ENCODE data around the gene MAP2K4. TPM values are rescaled to one million over a fixed set of nuclear protein-coding genes. Genes with fewer than 3 reads are reported as not detected.

Gene MAP2K4
- total RNA-seq, 1 donor from 2014 or later: 36.5 TPM

- no peaks in the 10 kb centered on the region for H3K27me3 ChIP-seq
- no peaks in the 10 kb centered on the region for H3K36me3 ChIP-seq
- DNase-seq (no peak), ATAC-seq (no peak)
- no peaks in the 10 kb centered on the region for H3K9me3 ChIP-seq
- intact Hi-C loops (cut with DNase I): no loop called here
- H3K4me3 ChIP-seq: no peak overlapping the region
- H3K27ac ChIP-seq: no peak overlapping the region
- peaks cover 27% of the 10 kb centered on the region for H3K4me1 ChIP-seq
- TF ChIP-seq CTCF (IDR thresholded peaks at IDR 0.05): no peak
These were observed 1.6 kb downstream of the MAP2K4 start for GRCh38 chr17:12022310-12022709.

- DNase-seq (no peak), ATAC-seq (no peak)
- Histone ChIP-seq H3K27ac (no peak overlapping the region), H3K9me3 (no peaks in the 10 kb centered on the region), H3K36me3 (no peaks in the 10 kb centered on the region), H3K4me3 (no peak overlapping the region), H3K4me1 (peaks cover 27% of the 10 kb centered on the region), H3K27me3 (no peaks in the 10 kb centered on the region)
- intact Hi-C loops (cut with DNase I): no loop called here
- no peak for TF ChIP-seq CTCF (IDR thresholded peaks at IDR 0.05)
These were observed 3.6 kb downstream of the MAP2K4 start for GRCh38 chr17:12024327-12024726.

GRCh38 chr17:12027658-12028057 lies 7.0 kb downstream of the MAP2K4 start:
- Histone ChIP-seq H3K27me3 (no peaks in the 10 kb centered on the region), H3K4me1 (peaks cover 11% of the 10 kb centered on the region), H3K36me3 (no peaks in the 10 kb centered on the region), H3K9me3 (no peaks in the 10 kb centered on the region), H3K4me3 (no peak overlapping the region), H3K27ac (no peak overlapping the region)
- TF ChIP-seq CTCF (IDR thresholded peaks at IDR 0.05): no peak
- ATAC-seq (no peak), DNase-seq (no peak)
- intact Hi-C loops (cut with DNase I): no loop called here

- no peak for DNase-seq
- no peak overlapping the region for H3K4me3 ChIP-seq
- TF ChIP-seq CTCF (IDR thresholded peaks at IDR 0.05): no peak
- H3K27me3 ChIP-seq: no peaks in the 10 kb centered on the region
- intact Hi-C loops (cut with DNase I): no loop called here
- no peak overlapping the region for H3K27ac ChIP-seq
- no peaks in the 10 kb centered on the region for H3K36me3 ChIP-seq
- H3K9me3 ChIP-seq: no peaks in the 10 kb centered on the region
- no peak for ATAC-seq
- H3K4me1 ChIP-seq: peaks cover 10% of the 10 kb centered on the region
These were observed 7.9 kb downstream of the MAP2K4 start for GRCh38 chr17:12028611-12029010.

GRCh38 chr17:12034538-12034937 lies 13.9 kb downstream of the MAP2K4 start:
- Histone ChIP-seq H3K27me3 (no peaks in the 10 kb centered on the region), H3K4me1 (no peaks in the 10 kb centered on the region), H3K4me3 (no peak overlapping the region), H3K36me3 (no peaks in the 10 kb centered on the region), H3K9me3 (no peaks in the 10 kb centered on the region), H3K27ac (no peak overlapping the region)
- intact Hi-C loops (cut with DNase I): no loop called here
- ATAC-seq: no peak
- TF ChIP-seq CTCF (IDR thresholded peaks at IDR 0.05): no peak
- DNase-seq: no peak

- H3K4me1 ChIP-seq: no peaks in the 10 kb centered on the region
- no peak for TF ChIP-seq CTCF (IDR thresholded peaks at IDR 0.05)
- intact Hi-C loops (cut with DNase I): no loop called here
These were observed 15.0 kb downstream of the MAP2K4 start for GRCh38 chr17:12035673-12036072.

More at GRCh38 chr17:12035673-12036072, 15.0 kb downstream of the MAP2K4 start:
- Histone ChIP-seq H3K4me3 (no peak overlapping the region), H3K27ac (no peak overlapping the region), H3K27me3 (no peaks in the 10 kb centered on the region), H3K36me3 (no peaks in the 10 kb centered on the region), H3K9me3 (no peaks in the 10 kb centered on the region)
- DNase-seq (no peak), ATAC-seq (no peak)
